Stimulated activated naive CD4-positive, alpha-beta T cell (primary cell): Measurements from ENCODE around the gene STAT3.
"Not testable (repeated sequence)": the region's sequence is repeated elsewhere in the genome, so short reads cannot be mapped to it uniquely, and the experiment has no call there.

Experiments
- DNase-seq, 6 experiments: peaks; one replicate each; lab custom pipeline; 2025; lab: John Stamatoyannopoulos, UW

The STAT3 gene

GRCh38 chr17:42386777-42387657 lies 1.2 kb downstream of the STAT3 start:
- DNase-seq, result peak in 3 of 6 experiments; percentile 3 to 46 (median 17)

GRCh38 chr17:42381898-42382297 lies 6.3 kb downstream of the STAT3 start:
- DNase-seq, result no peak

GRCh38 chr17:42380935-42381334 lies 7.3 kb downstream of the STAT3 start:
- no peak for DNase-seq

- peak in 2 of 6 experiments; percentile 13 to 38 for DNase-seq
Measured at GRCh38 chr17:42378959-42379594, 9.2 kb downstream of the STAT3 start.

- DNase-seq, result no peak
Measured at GRCh38 chr17:42378359-42378958, 9.8 kb downstream of the STAT3 start.

- no peak for DNase-seq
Measured at GRCh38 chr17:42373896-42374295, 14.3 kb downstream of the STAT3 start.

GRCh38 chr17:42372142-42372541 lies 16.1 kb downstream of the STAT3 start:
- no peak for DNase-seq

- not testable (repeated sequence) for DNase-seq
Measured at GRCh38 chr17:42368797-42369561, 19.3 kb downstream of the STAT3 start.

GRCh38 chr17:42368310-42368709 lies 19.9 kb downstream of the STAT3 start:
- not testable (repeated sequence) for DNase-seq

- DNase-seq, result not testable (repeated sequence)
Measured at GRCh38 chr17:42366176-42367023, 21.8 kb downstream of the STAT3 start.

- DNase-seq, result no peak
Measured at GRCh38 chr17:42365136-42365535, 23.1 kb downstream of the STAT3 start.

GRCh38 chr17:42363767-42364585 lies 24.3 kb downstream of the STAT3 start:
- no peak for DNase-seq

GRCh38 chr17:42363231-42363630 lies 25.0 kb downstream of the STAT3 start:
- no peak for DNase-seq

GRCh38 chr17:42362245-42362961 lies 25.8 kb downstream of the STAT3 start:
- no peak for DNase-seq

- no peak for DNase-seq
Measured at GRCh38 chr17:42361781-42362186, 26.5 kb downstream of the STAT3 start.

- not testable (repeated sequence) for DNase-seq
Measured at GRCh38 chr17:42360388-42360787, 27.9 kb downstream of the STAT3 start.

GRCh38 chr17:42359133-42359532 lies 29.1 kb downstream of the STAT3 start:
- no peak for DNase-seq

GRCh38 chr17:42358434-42358833 lies 29.8 kb downstream of the STAT3 start:
- DNase-seq, result no peak
